GM12801 (cell line): ENCODE data around the gene OR51S1.

Source experiments
- TF ChIP-seq, protein P1 (sequence below): IDR thresholded peaks from one replicate; pipeline ENCODE4 v1.5.1; 2011; ENCODE audit warnings: control low read depth; ENCODE audit not compliant: insufficient read length; ENCODE audit errors: extremely low read depth

Gene OR51S1

DNA sequence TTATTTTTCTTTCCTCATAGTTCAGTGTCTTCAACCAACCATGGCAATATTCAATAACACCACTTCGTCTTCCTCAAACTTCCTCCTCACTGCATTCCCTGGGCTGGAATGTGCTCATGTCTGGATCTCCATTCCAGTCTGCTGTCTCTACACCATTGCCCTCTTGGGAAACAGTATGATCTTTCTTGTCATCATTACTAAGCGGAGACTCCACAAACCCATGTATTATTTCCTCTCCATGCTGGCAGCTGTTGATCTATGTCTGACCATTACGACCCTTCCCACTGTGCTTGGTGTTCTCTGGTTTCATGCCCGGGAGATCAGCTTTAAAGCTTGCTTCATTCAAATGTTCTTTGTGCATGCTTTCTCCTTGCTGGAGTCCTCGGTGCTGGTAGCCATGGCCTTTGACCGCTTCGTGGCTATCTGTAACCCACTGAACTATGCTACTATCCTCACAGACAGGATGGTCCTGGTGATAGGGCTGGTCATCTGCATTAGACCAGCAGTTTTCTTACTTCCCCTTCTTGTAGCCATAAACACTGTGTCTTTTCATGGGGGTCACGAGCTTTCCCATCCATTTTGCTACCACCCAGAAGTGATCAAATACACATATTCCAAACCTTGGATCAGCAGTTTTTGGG lies 33.0 kb upstream of the OR51S1 start, which contains the start of gene OR51T1:
OR51T1 (plus strand) TSS at position 41 of the 641 bp plus-strand sequence; CDS start at position 41, 0 bp downstream.
- TF ChIP-seq, protein P1, sequence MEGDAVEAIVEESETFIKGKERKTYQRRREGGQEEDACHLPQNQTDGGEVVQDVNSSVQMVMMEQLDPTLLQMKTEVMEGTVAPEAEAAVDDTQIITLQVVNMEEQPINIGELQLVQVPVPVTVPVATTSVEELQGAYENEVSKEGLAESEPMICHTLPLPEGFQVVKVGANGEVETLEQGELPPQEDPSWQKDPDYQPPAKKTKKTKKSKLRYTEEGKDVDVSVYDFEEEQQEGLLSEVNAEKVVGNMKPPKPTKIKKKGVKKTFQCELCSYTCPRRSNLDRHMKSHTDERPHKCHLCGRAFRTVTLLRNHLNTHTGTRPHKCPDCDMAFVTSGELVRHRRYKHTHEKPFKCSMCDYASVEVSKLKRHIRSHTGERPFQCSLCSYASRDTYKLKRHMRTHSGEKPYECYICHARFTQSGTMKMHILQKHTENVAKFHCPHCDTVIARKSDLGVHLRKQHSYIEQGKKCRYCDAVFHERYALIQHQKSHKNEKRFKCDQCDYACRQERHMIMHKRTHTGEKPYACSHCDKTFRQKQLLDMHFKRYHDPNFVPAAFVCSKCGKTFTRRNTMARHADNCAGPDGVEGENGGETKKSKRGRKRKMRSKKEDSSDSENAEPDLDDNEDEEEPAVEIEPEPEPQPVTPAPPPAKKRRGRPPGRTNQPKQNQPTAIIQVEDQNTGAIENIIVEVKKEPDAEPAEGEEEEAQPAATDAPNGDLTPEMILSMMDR: no peak

DNA sequence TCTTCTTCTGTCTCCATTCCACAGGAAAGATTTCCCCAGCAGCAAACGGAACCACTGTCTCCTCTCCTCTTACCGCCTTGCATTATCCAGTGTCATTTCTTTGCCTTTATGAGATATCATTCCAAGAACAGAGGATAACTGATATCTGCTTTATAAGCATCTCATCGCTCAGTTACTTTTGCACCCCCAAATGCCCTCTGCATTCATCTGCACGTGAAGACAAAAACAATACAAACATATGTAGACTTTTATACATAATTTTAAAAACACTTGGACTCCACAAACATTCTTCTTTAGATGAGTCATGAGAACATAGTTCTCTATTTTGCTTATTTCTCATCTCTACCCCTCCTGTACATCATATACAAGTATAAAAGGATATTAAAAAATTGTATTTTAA lies 32.2 kb upstream of the OR51S1 start:
- TF ChIP-seq, protein P1: no peak

DNA sequence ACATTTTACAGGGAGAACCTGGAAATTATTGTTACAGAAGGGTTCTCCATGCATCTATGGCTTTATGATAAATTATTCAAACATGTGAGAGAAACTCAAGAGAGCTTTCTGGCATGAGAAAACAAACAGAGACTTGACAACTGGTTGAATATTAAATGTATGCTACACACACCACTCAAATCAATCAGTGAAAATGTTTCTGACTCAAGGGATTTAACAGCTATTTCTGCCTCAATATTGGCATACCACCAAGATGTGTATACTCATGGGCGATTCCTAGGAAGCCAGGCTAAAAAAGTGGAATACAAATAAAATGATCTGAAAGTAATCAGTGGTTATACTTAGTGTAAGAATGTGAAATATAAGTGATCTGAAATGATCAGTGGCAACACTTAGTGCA lies 16.8 kb upstream of the OR51S1 start:
- TF ChIP-seq, protein P1: no peak

DNA sequence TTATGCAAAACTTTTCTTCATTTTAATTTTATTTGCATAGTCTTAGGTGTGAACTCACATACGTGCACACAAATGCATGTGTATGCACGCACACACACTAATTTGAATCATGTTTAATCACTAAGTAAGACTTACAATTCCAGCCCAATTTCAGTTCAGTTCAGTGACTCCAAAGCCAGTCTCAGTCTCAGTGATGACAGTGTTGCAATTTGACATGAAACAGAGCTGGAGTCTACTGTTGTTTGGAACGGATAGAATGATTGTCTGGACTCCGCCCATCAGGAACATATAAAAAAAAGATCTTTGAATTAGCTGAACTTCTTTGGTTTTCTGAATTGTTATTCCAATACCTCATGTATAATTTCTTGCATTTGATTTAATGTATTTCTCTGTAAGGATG lies 14.9 kb upstream of the OR51S1 start:
- TF ChIP-seq, protein P1: no peak

DNA sequence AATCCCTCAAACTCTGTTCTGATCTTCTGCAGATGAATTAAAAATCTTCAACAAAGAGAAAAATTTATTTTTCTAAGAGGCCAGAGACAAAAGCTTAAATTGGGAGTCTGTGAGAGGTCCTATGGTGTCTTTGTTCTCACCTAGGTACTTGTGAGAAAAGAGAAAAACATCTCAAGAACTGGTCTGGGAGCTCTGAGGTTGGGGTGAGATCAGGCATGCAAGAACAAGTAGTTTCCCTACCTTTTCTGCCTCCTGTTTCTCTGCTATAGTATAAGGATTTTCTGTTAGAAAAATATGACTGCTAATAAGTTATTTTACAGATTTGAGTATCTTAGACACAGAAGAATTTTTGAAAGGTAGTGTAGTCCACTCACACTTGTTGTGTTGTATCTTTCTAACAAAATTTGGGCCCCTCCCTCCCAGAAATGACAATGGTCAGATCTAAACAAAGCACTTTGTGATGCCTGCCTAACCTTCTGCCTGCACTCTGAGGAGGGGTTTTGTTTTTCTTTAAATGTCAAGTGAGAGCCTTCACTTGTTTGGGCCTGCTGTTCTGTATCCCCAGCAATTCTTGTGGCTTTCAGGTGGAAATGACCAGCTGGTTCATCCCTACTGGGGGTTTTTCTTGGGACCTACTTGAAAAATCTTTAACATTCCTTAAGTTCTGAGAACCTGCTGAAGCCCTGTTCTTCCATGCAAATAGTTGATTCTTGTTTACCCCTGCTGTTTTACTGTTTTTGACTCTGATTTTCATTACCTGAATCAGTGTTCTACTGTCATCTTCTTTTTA lies 13.6 kb upstream of the OR51S1 start:
- TF ChIP-seq, protein P1: no peak

DNA sequence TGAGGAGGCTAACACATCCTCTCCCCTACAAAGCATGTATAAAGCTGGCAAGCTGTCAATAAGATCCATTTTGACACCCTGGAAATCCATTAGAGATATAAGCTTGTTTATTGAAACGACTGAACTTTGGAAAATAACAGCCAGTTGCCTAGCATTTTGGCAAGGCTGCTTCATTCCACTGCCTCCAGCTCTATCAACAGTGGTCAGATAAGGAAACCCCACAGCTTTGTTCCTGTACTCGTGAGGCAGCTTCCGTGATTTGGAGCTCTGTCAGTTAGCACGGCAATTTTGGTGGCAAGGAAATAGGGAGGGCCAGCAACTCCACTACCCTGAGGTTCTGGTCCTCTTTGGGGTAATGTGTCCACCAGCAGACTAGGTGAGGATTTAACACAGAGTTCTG lies 2.0 kb upstream of the OR51S1 start:
- TF ChIP-seq, protein P1: no peak

DNA sequence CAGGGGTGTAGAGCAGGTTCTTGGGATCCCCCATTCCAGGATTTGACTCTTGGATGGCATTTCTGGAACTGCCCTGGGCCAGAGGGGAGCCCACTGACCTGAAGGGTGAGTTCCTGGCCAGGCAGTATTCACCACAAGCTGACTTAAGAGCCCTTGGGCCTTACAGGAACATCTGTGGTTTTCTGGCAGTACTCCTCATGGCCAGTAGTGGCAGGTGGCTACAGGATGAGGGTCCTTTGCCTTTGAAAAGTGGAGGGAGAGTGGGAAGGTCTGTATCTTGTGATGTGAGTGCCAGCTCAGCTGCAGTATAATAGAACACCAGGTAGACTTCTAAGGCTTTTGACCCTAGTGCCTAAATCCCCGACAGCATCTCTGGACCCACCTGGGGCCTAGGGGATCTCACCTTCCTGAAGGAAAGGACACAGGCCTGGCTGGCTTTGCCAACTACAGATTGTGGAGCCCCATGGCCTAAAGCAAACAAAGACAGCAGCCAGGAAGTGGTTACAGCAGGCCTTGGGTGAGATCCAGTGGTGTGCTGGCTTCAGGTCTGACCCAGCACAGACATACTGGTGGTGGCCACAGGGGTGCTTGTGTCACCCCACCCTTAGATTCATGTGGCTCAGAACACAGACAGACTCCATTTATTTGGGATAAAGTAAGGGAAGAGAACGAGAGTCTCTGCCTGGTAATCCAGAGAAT lies 9.0 kb downstream of the OR51S1 start:
- TF ChIP-seq, protein P1: no peak
